Tibial nerve (tissue), 4 donors: Measurements from ENCODE around the gene CTAGE1. TPM values are rescaled to one million over a fixed set of nuclear protein-coding genes. Genes with fewer than 3 reads are reported as not detected.
A peak's percentile ranks its signal among the peaks of the same experiment; 100 is the strongest.

Experiments used
- DNase-seq, 2 donors: peaks; one replicate each; pipeline ENCODE4 v3.0.0-alpha.2; 2019; ENCODE audit warnings: low spot score in 2 of 2
- H3K27ac ChIP-seq, 4 donors: fragments of 200-600 bp; sonication (generic) in 3 of 4; one replicate each; pipeline ENCODE4 v1.5.1; 2017 to 2019; ENCODE audit warnings: mild to moderate bottlenecking in 1 of 4
- H3K27me3 ChIP-seq, 2 donors: fragments of 200-600 bp; sonication (generic) in 1 of 2; one replicate each; pipeline versions ENCODE4 v1.5.1 to v1.6.0; 2017 to 2019
- H3K36me3 ChIP-seq, 3 donors: fragments of 200-600 bp; sonication (generic); one replicate each; pipeline ENCODE4 v1.5.1; 2018 to 2019
- H3K4me1 ChIP-seq, 4 donors: fragments of 200-600 bp; sonication (generic) in 3 of 4; one replicate each; pipeline ENCODE4 v1.5.1; 2017 to 2019
- H3K4me3 ChIP-seq, 4 donors: fragments of 200-600 bp; sonication (generic) in 3 of 4; one replicate each; pipeline ENCODE4 v1.5.1; 2017 to 2019; ENCODE audit warnings: mild to moderate bottlenecking in 1 of 4, moderate library complexity in 1 of 4
- H3K9me3 ChIP-seq, 4 donors: fragments of 200-600 bp; sonication (generic) in 3 of 4; one replicate each; pipeline ENCODE4 v1.5.1; 2017 to 2019
- CTCF ChIP-seq, 5 experiments: fragments of 200-600 bp in 3 of 5; fragments of 450-650 bp in 2 of 5; sonication (generic) in 3 of 5; IDR thresholded peaks; one replicate each; pipeline ENCODE4 v1.5.1; 2016 to 2019; ENCODE audit warnings: antibody characterized with exemption in 5 of 5, mild to moderate bottlenecking in 3 of 5, moderate library complexity in 2 of 5
- EP300 ChIP-seq, 2 donors: sonication (generic); formaldehyde crosslinking; IDR thresholded peaks; one replicate each; pipeline ENCODE4 v1.6.1; 2017; ENCODE audit warnings: antibody characterized with exemption in 2 of 2, mild to moderate bottlenecking in 1 of 2
- POLR2A ChIP-seq, 2 donors: fragments of 450-650 bp; IDR thresholded peaks; one replicate each; pipeline ENCODE4 v1.6.1; 2017; ENCODE audit warnings: antibody characterized with exemption in 2 of 2, mild to moderate bottlenecking in 2 of 2, moderate library complexity in 2 of 2
- WGBS, 2 donors: methylation state at CpG; one replicate each; pipeline ENCODE4 v1.1.5; 2018; 5-methylcytosine and 5-hydroxymethylcytosine counted together
- total RNA-seq, 4 donors: library from RNA; depleted of rRNA; stranded (reverse); fragments of >200 nt; gene quantifications; one replicate each; pipeline ENCODE4 v1.1.0, GENCODE V29; 2016

Gene CTAGE1, protein sequence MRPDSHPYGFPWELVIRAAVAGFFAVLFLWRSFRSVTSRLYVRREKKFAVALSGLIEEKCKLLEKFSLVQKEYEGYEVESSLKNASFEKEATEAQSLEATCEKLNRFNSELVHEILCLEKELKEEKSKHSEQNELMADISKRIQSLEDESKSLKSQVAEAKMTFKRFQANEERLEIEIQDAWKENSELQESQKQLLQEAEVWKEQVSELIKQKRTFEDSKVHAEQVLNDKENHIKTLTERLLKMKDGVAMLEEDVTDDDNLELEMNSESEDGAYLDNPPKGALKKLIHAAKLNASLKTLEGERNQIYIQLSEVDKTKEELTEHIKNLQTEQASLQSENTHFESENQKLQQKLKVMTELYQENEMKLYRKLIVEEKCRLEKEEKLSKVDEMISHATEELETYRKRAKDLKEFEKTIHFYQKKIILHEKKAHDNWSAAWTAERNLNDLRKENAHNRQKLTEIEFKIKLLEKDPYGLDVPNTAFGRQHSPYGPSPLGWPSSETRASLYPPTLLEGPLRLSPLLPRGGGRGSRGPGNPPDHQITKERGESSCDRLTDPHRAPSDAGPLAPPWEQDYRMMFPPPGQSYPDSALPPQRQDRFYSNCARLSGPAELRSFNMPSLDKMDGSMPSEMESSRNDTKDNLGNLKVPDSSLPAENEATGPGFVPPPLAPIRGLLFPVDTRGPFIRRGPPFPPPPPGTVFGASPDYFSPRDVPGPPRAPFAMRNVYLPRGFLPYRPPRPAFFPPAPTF
- not detected for total RNA-seq

- Histone ChIP-seq H3K27me3 (no peaks in the 10 kb centered on the region), H3K4me1 (no peaks in the 10 kb centered on the region), H3K4me3 (no peak within 1 kb of the TSS), H3K9me3 (no peaks in the 10 kb centered on the region), H3K36me3 (no peaks in the 10 kb centered on the region), H3K27ac (no peak within 1 kb of the TSS)
- DNase-seq: no peak
- TF ChIP-seq EP300 (IDR thresholded peaks at IDR 0.05) (no peak), POLR2A (IDR thresholded peaks at IDR 0.05) (no peak), CTCF (IDR thresholded peaks at IDR 0.05) (no peak)
- WGBS, 2 donors: 79 to 83% methylated on average over 23 to 24 of the region's 24 CpGs
Observed at GRCh38 chr18:22417496-22418188, at the start of gene CTAGE1. Gene CTAGE1, minus strand, starts transcription at chr18:22417915. Its CDS starts 104 bp downstream, at chr18:22417811.

GRCh38 chr18:22466608-22467395 lies 49.1 kb upstream of the CTAGE1 start:
- 52% methylated on average over 3 of the region's 3 CpGs for WGBS, 2 donors
- TF ChIP-seq POLR2A (IDR thresholded peaks at IDR 0.05) (no peak), CTCF (IDR thresholded peaks at IDR 0.05) (no peak), EP300 (IDR thresholded peaks at IDR 0.05) (no peak)
- H3K4me1 ChIP-seq: peaks cover 0 to 33% (median 7%) of the 10 kb centered on the region in 4 donors

GRCh38 chr18:22465859-22466457 lies 48.2 kb upstream of the CTAGE1 start:
- no peaks in the 10 kb centered on the region for H3K27me3 ChIP-seq
- no peaks in the 10 kb centered on the region for H3K36me3 ChIP-seq
- H3K27ac ChIP-seq: no peak overlapping the region
- peaks cover 0 to 25% (median 2%) of the 10 kb centered on the region in 4 donors for H3K4me1 ChIP-seq
- 61% methylated on average over 3 of the region's 3 CpGs for WGBS, 2 donors
- H3K9me3 ChIP-seq: no peaks in the 10 kb centered on the region
- no peak for TF ChIP-seq CTCF (IDR thresholded peaks at IDR 0.05)
- peak in 1 of 2 donors; percentile 24 for TF ChIP-seq EP300 (IDR thresholded peaks at IDR 0.05)
- H3K4me3 ChIP-seq: no peak overlapping the region
- peak in 1 of 2 donors; percentile 23 for DNase-seq

More at GRCh38 chr18:22466608-22467395, 49.1 kb upstream of the CTAGE1 start:
- H3K27me3 ChIP-seq: no peaks in the 10 kb centered on the region
- no peaks in the 10 kb centered on the region for H3K36me3 ChIP-seq
- no peak overlapping the region for H3K27ac ChIP-seq
- DNase-seq: no peak
- H3K9me3 ChIP-seq: no peaks in the 10 kb centered on the region
- H3K4me3 ChIP-seq: no peak overlapping the region

GRCh38 chr18:22463076-22463475 lies 45.4 kb upstream of the CTAGE1 start:
- TF ChIP-seq CTCF (IDR thresholded peaks at IDR 0.05): no peak
- no peak for TF ChIP-seq POLR2A (IDR thresholded peaks at IDR 0.05)
- no peak for TF ChIP-seq EP300 (IDR thresholded peaks at IDR 0.05)
- no peak overlapping the region for H3K27ac ChIP-seq

More at GRCh38 chr18:22463076-22463475, 45.4 kb upstream of the CTAGE1 start:
- Histone ChIP-seq H3K9me3 (no peaks in the 10 kb centered on the region), H3K36me3 (no peaks in the 10 kb centered on the region), H3K27me3 (no peaks in the 10 kb centered on the region), H3K4me3 (no peak overlapping the region), H3K4me1 (peaks cover 0 to 19% (median 2%) of the 10 kb centered on the region in 4 donors)
- DNase-seq: no peak
- 78 to 81% methylated on average over 5 of the region's 5 CpGs for WGBS, 2 donors
